Thyroid gland (tissue), 4 donors: ENCODE data around the gene TTC4. TPM values are rescaled to one million over a fixed set of nuclear protein-coding genes. Genes with fewer than 3 reads are reported as not detected.

ENCODE experiments used
- DNase-seq, 2 donors: peaks; one replicate each; pipeline ENCODE4 v3.0.0-alpha.2; 2019
- H3K27ac ChIP-seq, 3 donors: fragments of 200-600 bp; sonication (generic); 1 replicate in 2 of 3; 2 replicates in 1 of 3; pipeline ENCODE4 v1.5.1; 2016 to 2019; ENCODE audit warnings: mild to moderate bottlenecking in 1 of 3, moderate library complexity in 1 of 3
- H3K27me3 ChIP-seq: fragments of 200-600 bp; sonication (generic); one replicate; pipeline ENCODE4 v1.5.1; 2019
- H3K36me3 ChIP-seq, 2 donors: fragments of 200-600 bp; sonication (generic); one replicate each; pipeline ENCODE4 v1.5.1; 2016 to 2019
- H3K4me1 ChIP-seq, 2 donors: fragments of 200-600 bp; sonication (generic); one replicate each; pipeline ENCODE4 v1.5.1; 2017 to 2019
- H3K4me3 ChIP-seq, 3 donors: fragments of 200-600 bp; sonication (generic); replicated peaks in 1 of 3; 1 replicate in 2 of 3; 2 replicates in 1 of 3; pipeline ENCODE4 v1.5.1; 2016; ENCODE audit warnings: mild to moderate bottlenecking in 1 of 3
- H3K9me3 ChIP-seq: fragments of 200-600 bp; sonication (generic); one replicate; pipeline ENCODE4 v1.5.1; 2017
- CTCF ChIP-seq, 6 experiments: fragments of 200-600 bp in 3 of 6; fragments of 450-650 bp in 3 of 6; sonication (generic) in 3 of 6; IDR thresholded peaks; one replicate each; pipeline ENCODE4 v1.5.1; 2016 to 2019; ENCODE audit warnings: antibody characterized with exemption in 6 of 6, mild to moderate bottlenecking in 2 of 6, inconsistent platforms in 1 of 6, moderate library complexity in 1 of 6
- POLR2A ChIP-seq, 2 donors: fragments of 450-650 bp; IDR thresholded peaks; one replicate each; pipeline ENCODE4 v1.6.1; 2017; ENCODE audit warnings: antibody characterized with exemption in 2 of 2, mild to moderate bottlenecking in 2 of 2, moderate library complexity in 1 of 2
- WGBS, 2 donors: methylation state at CpG; one replicate each; pipeline ENCODE4 v1.1.5; 2017; 5-methylcytosine and 5-hydroxymethylcytosine counted together
- intact Hi-C: fragments of 100-400 bp; cut with DNase I; formaldehyde crosslinking; loops from one replicate; pipeline ENCODE4 v1.15.1; 2023
- total RNA-seq, 4 donors: library from RNA; depleted of rRNA; stranded (reverse); fragments of >200 nt; gene quantifications; one replicate each; pipeline ENCODE4 v1.2.3, GENCODE V29; 2016

Gene TTC4
- total RNA-seq, 4 donors from 2014 or later: 12.6 to 26.0 (median 21.8) TPM

- H3K36me3 ChIP-seq: peaks cover 0 to 4% of the 10 kb centered on the region in 2 donors
- no peaks in the 10 kb centered on the region for H3K4me1 ChIP-seq
- no peak overlapping the region for H3K27ac ChIP-seq
- no peaks in the 10 kb centered on the region for H3K9me3 ChIP-seq
- DNase-seq: no peak
- 92 to 94% methylated on average over 9 to 11 of the region's 11 CpGs for WGBS, 2 donors
- H3K27me3 ChIP-seq: no peaks in the 10 kb centered on the region
- intact Hi-C loops: no loop called here
- no peak overlapping the region for H3K4me3 ChIP-seq
- TF ChIP-seq CTCF (IDR thresholded peaks at IDR 0.05) (no peak), POLR2A (IDR thresholded peaks at IDR 0.05) (no peak)
These were observed 13.7 kb upstream of the TTC4 start for GRCh38 chr1:54701996-54702395.

- no peak overlapping the region for H3K27ac ChIP-seq
- 93 to 95% methylated on average over 10 of the region's 10 CpGs for WGBS, 2 donors
- peaks cover 0 to 4% of the 10 kb centered on the region in 2 donors for H3K36me3 ChIP-seq
- H3K9me3 ChIP-seq: no peaks in the 10 kb centered on the region
- no peak overlapping the region for H3K4me3 ChIP-seq
- DNase-seq: no peak
- H3K27me3 ChIP-seq: no peaks in the 10 kb centered on the region
- TF ChIP-seq CTCF (IDR thresholded peaks at IDR 0.05): no peak
- no peak for TF ChIP-seq POLR2A (IDR thresholded peaks at IDR 0.05)
- intact Hi-C loops: no loop called here
- no peaks in the 10 kb centered on the region for H3K4me1 ChIP-seq
These were observed 12.2 kb upstream of the TTC4 start for GRCh38 chr1:54703471-54703870.

- TF ChIP-seq CTCF (IDR thresholded peaks at IDR 0.05) (no peak), POLR2A (IDR thresholded peaks at IDR 0.05) (no peak)
- Histone ChIP-seq H3K36me3 (peaks cover 0 to 4% of the 10 kb centered on the region in 2 donors), H3K9me3 (no peaks in the 10 kb centered on the region), H3K4me1 (no peaks in the 10 kb centered on the region), H3K4me3 (no peak overlapping the region), H3K27ac (no peak overlapping the region), H3K27me3 (no peaks in the 10 kb centered on the region)
- WGBS, 2 donors: 80 to 87% methylated on average over 2 of the region's 2 CpGs
- no peak for DNase-seq
- intact Hi-C loops: no loop called here
These were observed 10.5 kb upstream of the TTC4 start for GRCh38 chr1:54705153-54705552.

- WGBS, 2 donors: 87 to 93% methylated on average over 4 of the region's 4 CpGs
- no peaks in the 10 kb centered on the region for H3K9me3 ChIP-seq
- no peak overlapping the region for H3K27ac ChIP-seq
- no peak for DNase-seq
- H3K36me3 ChIP-seq: peaks cover 0 to 4% of the 10 kb centered on the region in 2 donors
- TF ChIP-seq CTCF (IDR thresholded peaks at IDR 0.05): no peak
- no peak for TF ChIP-seq POLR2A (IDR thresholded peaks at IDR 0.05)
- H3K4me3 ChIP-seq: no peak overlapping the region
- intact Hi-C loops: no loop called here
- H3K4me1 ChIP-seq: no peaks in the 10 kb centered on the region
- H3K27me3 ChIP-seq: no peaks in the 10 kb centered on the region
These were observed 9.2 kb upstream of the TTC4 start for GRCh38 chr1:54706419-54706818.

GRCh38 chr1:54708385-54708784 lies 7.3 kb upstream of the TTC4 start:
- Histone ChIP-seq H3K4me1 (no peaks in the 10 kb centered on the region), H3K4me3 (no peak overlapping the region), H3K27me3 (no peaks in the 10 kb centered on the region), H3K27ac (no peak overlapping the region), H3K9me3 (no peaks in the 10 kb centered on the region), H3K36me3 (peaks cover 0 to under 1% of the 10 kb centered on the region in 2 donors)
- intact Hi-C loops: no loop called here
- TF ChIP-seq CTCF (IDR thresholded peaks at IDR 0.05): no peak
- no peak for TF ChIP-seq POLR2A (IDR thresholded peaks at IDR 0.05)
- DNase-seq: no peak
